HTR-8/SVneo (cell line): ENCODE results near the gene VIT.

Source experiments
- DNase-seq: peaks from one replicate; pipeline ENCODE4 v3.0.0; 2011; ENCODE audit warnings: low spot score, mixed read lengths; ENCODE audit not compliant: insufficient read length
- FAIRE-seq: peaks from 2 replicates; lab custom pipeline; 2011; peaks lifted over from hg19 to GRCh38; lab: Jason Lieb, UNC

Gene VIT

GRCh38 chr2:36706021-36706876, 9.7 kb downstream of the VIT start:
- no peak for DNase-seq
- no peak for FAIRE-seq

GRCh38 chr2:36707050-36707449, 10.5 kb downstream of the VIT start:
- FAIRE-seq: peak; percentile 85
- peak; percentile 63 for DNase-seq

GRCh38 chr2:36708041-36708741, 11.7 kb downstream of the VIT start:
- DNase-seq (peak; percentile 71), FAIRE-seq (peak; percentile 77)

GRCh38 chr2:36710858-36711515, 14.5 kb downstream of the VIT start:
- FAIRE-seq (peak; percentile 52), DNase-seq (no peak)

GRCh38 chr2:36711741-36712314, 15.3 kb downstream of the VIT start:
- no peak for FAIRE-seq

GRCh38 chr2:36713310-36713709, 16.8 kb downstream of the VIT start:
- FAIRE-seq (no peak), DNase-seq (no peak)

More at GRCh38 chr2:36711741-36712314, 15.3 kb downstream of the VIT start:
- no peak for DNase-seq

GRCh38 chr2:36716111-36716510, 19.6 kb downstream of the VIT start:
- DNase-seq (no peak), FAIRE-seq (no peak)

- DNase-seq: no peak
- peak; percentile 26 for FAIRE-seq
Observed at GRCh38 chr2:36717603-36718266, 21.2 kb downstream of the VIT start.

- DNase-seq: no peak
- peak; percentile 20 for FAIRE-seq
Observed at GRCh38 chr2:36727550-36727949, 31.0 kb downstream of the VIT start.

GRCh38 chr2:36729067-36729466, 32.6 kb downstream of the VIT start:
- FAIRE-seq: no peak
- DNase-seq: no peak

GRCh38 chr2:36731941-36732672, 35.6 kb downstream of the VIT start:
- FAIRE-seq: peak; percentile 72
- peak; percentile 52 for DNase-seq

GRCh38 chr2:36732673-36733036, 36.1 kb downstream of the VIT start:
- FAIRE-seq (no peak), DNase-seq (no peak)

- DNase-seq (no peak), FAIRE-seq (peak; percentile 69)
Observed at GRCh38 chr2:36733215-36733614, 36.7 kb downstream of the VIT start.

- no peak for FAIRE-seq
- peak; percentile 37 for DNase-seq
Observed at GRCh38 chr2:36734304-36734703, 37.8 kb downstream of the VIT start.

GRCh38 chr2:36737131-36737750, 40.7 kb downstream of the VIT start:
- DNase-seq (no peak), FAIRE-seq (peak; percentile 23)

- no peak for DNase-seq
- FAIRE-seq: no peak
Observed at GRCh38 chr2:36740061-36740460, 43.6 kb downstream of the VIT start.

- DNase-seq (no peak), FAIRE-seq (no peak)
Observed at GRCh38 chr2:36741188-36741837, 44.8 kb downstream of the VIT start.

GRCh38 chr2:36743954-36744353, 47.4 kb downstream of the VIT start:
- no peak for DNase-seq
- no peak for FAIRE-seq

GRCh38 chr2:36748166-36748565, 51.7 kb downstream of the VIT start:
- DNase-seq: no peak
- FAIRE-seq: no peak
